NCI-H748 treated with DMSO at 0.1 percent for 48 hours (cell line): ENCODE measurements around the gene RSPH9.
"Not testable (repeated sequence)": the region's sequence is repeated elsewhere in the genome, so short reads cannot be mapped to it uniquely, and the experiment has no call there.

Experiments used
- DNase-seq: peaks from one replicate; lab custom pipeline; 2025; lab: John Stamatoyannopoulos, UW

The RSPH9 gene

GRCh38 chr6:43629104-43629504, 15.7 kb upstream of the RSPH9 start, which contains the start of gene GTPBP2:
TSS of gene GTPBP2 (minus strand) at chr6:43629264. CDS start at chr6:43629162, 102 bp downstream.
- DNase-seq = peak; percentile 99

GRCh38 chr6:43629505-43630300, 15.1 kb upstream of the RSPH9 start:
- DNase-seq = peak; percentile 94

GRCh38 chr6:43630980-43631619, 13.7 kb upstream of the RSPH9 start:
- no peak for DNase-seq

- not testable (repeated sequence) for DNase-seq
Observed at GRCh38 chr6:43633002-43633401, 11.8 kb upstream of the RSPH9 start.

- no peak for DNase-seq
Observed at GRCh38 chr6:43634702-43635303, 10.0 kb upstream of the RSPH9 start.

GRCh38 chr6:43635387-43636307, 9.2 kb upstream of the RSPH9 start, which contains the start of gene MAD2L1BP:
TSS of gene MAD2L1BP (plus strand) at chr6:43635840. CDS start at chr6:43635876, 36 bp downstream.
- peak; percentile 77 for DNase-seq

GRCh38 chr6:43636308-43636659, 8.6 kb upstream of the RSPH9 start:
- DNase-seq = no peak

- no peak for DNase-seq
Observed at GRCh38 chr6:43639984-43640800, 4.6 kb upstream of the RSPH9 start.

GRCh38 chr6:43645613-43645964, 753 bp downstream of the RSPH9 start:
- DNase-seq = no peak

- DNase-seq = no peak
Observed at GRCh38 chr6:43647613-43648012, 2.8 kb downstream of the RSPH9 start.

GRCh38 chr6:43648248-43648647, 3.4 kb downstream of the RSPH9 start:
- DNase-seq = no peak

GRCh38 chr6:43652822-43653221, 8.0 kb downstream of the RSPH9 start:
- DNase-seq = not testable (repeated sequence)

GRCh38 chr6:43657221-43657802, 12.5 kb downstream of the RSPH9 start:
- DNase-seq = no peak

- no peak for DNase-seq
Observed at GRCh38 chr6:43658161-43658560, 13.3 kb downstream of the RSPH9 start.

- DNase-seq = not testable (repeated sequence)
Observed at GRCh38 chr6:43662948-43663347, 18.1 kb downstream of the RSPH9 start.

GRCh38 chr6:43665376-43665775, 20.5 kb downstream of the RSPH9 start:
- DNase-seq = no peak

GRCh38 chr6:43666196-43666920, 21.5 kb downstream of the RSPH9 start:
- DNase-seq = no peak

GRCh38 chr6:43667245-43668150, 22.7 kb downstream of the RSPH9 start:
- peak; percentile 93 for DNase-seq
